ENCODE measurements around the gene BTBD7.

BTBD7 gene

GRCh38 chr14:93320489-93320888 is 12.3 kb downstream of the BTBD7 start:
- H3K4me3 ChIP-seq (ENCODE audit: low read depth, low read length), result no peak overlapping the region
- no peak for DNase-seq (ENCODE audit: low read depth)
- in situ Hi-C loops (cut with HindIII; ENCODE audit: low sequenced_read_pairs), result no loop called here
- no peak for TF ChIP-seq CTCF (IDR thresholded peaks at IDR 0.05; ENCODE audit: low read depth, low read length, missing control alignments)

- no peak for TF ChIP-seq CTCF (IDR thresholded peaks at IDR 0.05; ENCODE audit: low read depth, low read length, missing control alignments)
- no peak overlapping the region for H3K4me3 ChIP-seq (ENCODE audit: low read depth, low read length)
- in situ Hi-C loops (cut with HindIII; ENCODE audit: low sequenced_read_pairs), result no loop called here
- no peak for DNase-seq (ENCODE audit: low read depth)
Observed at GRCh38 chr14:93319958-93320357, 12.9 kb downstream of the BTBD7 start.

- TF ChIP-seq CTCF (IDR thresholded peaks at IDR 0.05; ENCODE audit: low read depth, low read length, missing control alignments), result no peak
- in situ Hi-C loops (cut with HindIII; ENCODE audit: low sequenced_read_pairs), result no loop called here
- H3K4me3 ChIP-seq (ENCODE audit: low read depth, low read length), result no peak overlapping the region
- no peak for DNase-seq (ENCODE audit: low read depth)
Observed at GRCh38 chr14:93319494-93319893, 13.3 kb downstream of the BTBD7 start.

- no peak for DNase-seq (ENCODE audit: low read depth)
- no peak for TF ChIP-seq CTCF (IDR thresholded peaks at IDR 0.05; ENCODE audit: low read depth, low read length, missing control alignments)
- in situ Hi-C loops (cut with HindIII; ENCODE audit: low sequenced_read_pairs), result no loop called here
- H3K4me3 ChIP-seq (ENCODE audit: low read depth, low read length), result no peak overlapping the region
Observed at GRCh38 chr14:93318927-93319326, 13.9 kb downstream of the BTBD7 start.

- in situ Hi-C loops (cut with HindIII; ENCODE audit: low sequenced_read_pairs), result no loop called here
- no peak for DNase-seq (ENCODE audit: low read depth)
- no peak overlapping the region for H3K4me3 ChIP-seq (ENCODE audit: low read depth, low read length)
Observed at GRCh38 chr14:93317875-93318807, 14.7 kb downstream of the BTBD7 start.

More at GRCh38 chr14:93317875-93318807, 14.7 kb downstream of the BTBD7 start:
- no peak for TF ChIP-seq CTCF (IDR thresholded peaks at IDR 0.05; ENCODE audit: low read depth, low read length, missing control alignments)
